ENCODE results near the gene NMD3.
A peak's percentile ranks its signal among the peaks of the same experiment; 100 is the strongest.
"Not testable (repeated sequence)": the region's sequence is repeated elsewhere in the genome, so short reads cannot be mapped to it uniquely, and the experiment has no call there.

Gene NMD3

GRCh38 chr3:161233557-161233956 lies 12.4 kb downstream of the NMD3 start:
- DNase-seq: peak; percentile 2

GRCh38 chr3:161236240-161236639 lies 15.1 kb downstream of the NMD3 start:
- no peak for DNase-seq

- peak; percentile 1 for DNase-seq
Observed at GRCh38 chr3:161239700-161240099, 18.6 kb downstream of the NMD3 start.

- DNase-seq: no peak
Observed at GRCh38 chr3:161244538-161244937, 23.4 kb downstream of the NMD3 start.

GRCh38 chr3:161247049-161247448 lies 25.9 kb downstream of the NMD3 start:
- DNase-seq: no peak

GRCh38 chr3:161250116-161250515 lies 29.0 kb downstream of the NMD3 start:
- no peak for DNase-seq

- no peak for DNase-seq
Observed at GRCh38 chr3:161251716-161252115, 30.6 kb downstream of the NMD3 start.

GRCh38 chr3:161252143-161252542 lies 31.0 kb downstream of the NMD3 start:
- no peak for DNase-seq

GRCh38 chr3:161253711-161254110 lies 32.6 kb downstream of the NMD3 start:
- no peak for DNase-seq

GRCh38 chr3:161254861-161255260 lies 33.8 kb downstream of the NMD3 start:
- DNase-seq: no peak

GRCh38 chr3:161263057-161263456 lies 41.9 kb downstream of the NMD3 start:
- peak; percentile 78 for DNase-seq

GRCh38 chr3:161264852-161265251 lies 43.7 kb downstream of the NMD3 start:
- peak; percentile 74 for DNase-seq

GRCh38 chr3:161265916-161266571 lies 44.9 kb downstream of the NMD3 start:
- DNase-seq: peak; percentile 15

GRCh38 chr3:161266731-161267150 lies 45.6 kb downstream of the NMD3 start:
- peak; percentile 80 for DNase-seq

- DNase-seq: no peak
Observed at GRCh38 chr3:161267646-161268045, 46.5 kb downstream of the NMD3 start.

GRCh38 chr3:161268601-161269000 lies 47.5 kb downstream of the NMD3 start:
- DNase-seq: no peak

- no peak for DNase-seq
Observed at GRCh38 chr3:161270991-161271390, 49.9 kb downstream of the NMD3 start.

GRCh38 chr3:161271646-161272045 lies 50.5 kb downstream of the NMD3 start:
- DNase-seq: no peak

- DNase-seq: no peak
Observed at GRCh38 chr3:161272524-161272923, 51.4 kb downstream of the NMD3 start.

- DNase-seq: peak; percentile 26
Observed at GRCh38 chr3:161273589-161274218, 52.6 kb downstream of the NMD3 start.

GRCh38 chr3:161274691-161275298 lies 53.7 kb downstream of the NMD3 start:
- peak; percentile 52 for DNase-seq

GRCh38 chr3:161275919-161276318 lies 54.8 kb downstream of the NMD3 start:
- no peak for DNase-seq

GRCh38 chr3:161282387-161282786 lies 61.3 kb downstream of the NMD3 start:
- DNase-seq: not testable (repeated sequence)

- DNase-seq: no peak
Observed at GRCh38 chr3:161284989-161285388, 63.9 kb downstream of the NMD3 start.
